Psoas muscle (tissue), 8 donors: ENCODE results near the gene JMJD6. TPM values are rescaled to one million over a fixed set of nuclear protein-coding genes. Genes with fewer than 3 reads are reported as not detected.
A peak's percentile ranks its signal among the peaks of the same experiment; 100 is the strongest.

ENCODE experiments used
- ATAC-seq, 4 donors: fragments of 200-7000 bp; cut with Tn5 transposase; one replicate each; pipeline ENCODE4 v1.9.1; 2020; ENCODE audit warnings: moderate library complexity in 3 of 4, mild to moderate bottlenecking in 2 of 4
- DNase-seq, 2 donors: peaks; one replicate each; pipeline ENCODE4 v3.0.0-alpha.2; 2020
- H3K27ac ChIP-seq: fragments of 200-600 bp; one replicate; pipeline ENCODE4 v1.8.0; 2022
- H3K27me3 ChIP-seq, 3 donors: fragments of 200-600 bp in 1 of 3; one replicate each; pipeline versions ENCODE4 v1.6.1 to v1.8.0; 2013 to 2022; ENCODE audit warnings: low read length in 2 of 3, mild to moderate bottlenecking in 2 of 3, moderate library complexity in 1 of 3; ENCODE audit not compliant: insufficient read depth in 3 of 3
- H3K36me3 ChIP-seq, 2 donors: fragments of 200-600 bp in 1 of 2; one replicate each; pipeline versions ENCODE4 v1.6.1 to v1.8.0; 2013 to 2022; ENCODE audit warnings: low read depth in 1 of 2, mild to moderate bottlenecking in 1 of 2, moderate library complexity in 1 of 2; ENCODE audit not compliant: insufficient read depth in 1 of 2
- H3K4me1 ChIP-seq: fragments of 200-600 bp; one replicate; pipeline ENCODE4 v1.8.0; 2022
- H3K4me3 ChIP-seq: fragments of 200-600 bp; one replicate; pipeline ENCODE4 v1.8.0; 2022; ENCODE audit warnings: mild to moderate bottlenecking
- H3K9me3 ChIP-seq: fragments of 200-600 bp; one replicate; pipeline ENCODE4 v1.8.0; 2022
- WGBS, 3 donors: extraction: QIAGEN DNeasy Blood & Tissue Kit; methylation state at CpG; one replicate each; pipeline versions ENCODE4 v1.1.6 to v1.1.7; 2013; 5-methylcytosine and 5-hydroxymethylcytosine counted together
- intact Hi-C, 2 donors: fragments of 100-400 bp; cut with DNase I; formaldehyde crosslinking; loops; one replicate each; pipeline versions ENCODE4 v1.11.0 to v1.14.2; 2022
- polyA plus RNA-seq, 3 donors: library from polyadenylated mRNA; stranded (reverse); fragments of 200-250 nt; gene quantifications; one replicate each; pipeline ENCODE4 v1.2.3, GENCODE V29; 2013
- total RNA-seq, 4 donors: library from RNA; stranded (reverse); fragmentation: NEBNext Ultra II Directional in 2 of 4; extraction: Animal tissue kit (Norgen Biotek cat#: 25700) in 2 of 4; gene quantifications; one replicate each; pipeline versions ENCODE4 v1.2.1 to v1.2.4, GENCODE V29; 2021 to 2023
- TF ChIP-seq, protein P1 (sequence below): fragments of 200-600 bp; IDR thresholded peaks from one replicate; pipeline ENCODE4 v1.8.0; 2022; ENCODE audit warnings: antibody characterized with exemption
- donor health status: healthy with polysubstance abuse.
- donor health status: DM: no; HTN: no; CAD: no; lungs with moderate emphysema.
- donor health status: Bipolar disorder and iron deficiency.
- donor health status: healthy.
- donor health status: DM: yes; HTN: yes; CAD: no.
- donor health status: DM: no; HTN: no; CAD: no.
- donor health status: DM: no; HTN: no; CAD: no.
- donor health status: DM: yes; HTN: yes; CAD: no.

The JMJD6 gene
- total and polyA plus RNA-seq, 7 donors: 30.8 to 81.9 (median 53.0) TPM

DNA sequence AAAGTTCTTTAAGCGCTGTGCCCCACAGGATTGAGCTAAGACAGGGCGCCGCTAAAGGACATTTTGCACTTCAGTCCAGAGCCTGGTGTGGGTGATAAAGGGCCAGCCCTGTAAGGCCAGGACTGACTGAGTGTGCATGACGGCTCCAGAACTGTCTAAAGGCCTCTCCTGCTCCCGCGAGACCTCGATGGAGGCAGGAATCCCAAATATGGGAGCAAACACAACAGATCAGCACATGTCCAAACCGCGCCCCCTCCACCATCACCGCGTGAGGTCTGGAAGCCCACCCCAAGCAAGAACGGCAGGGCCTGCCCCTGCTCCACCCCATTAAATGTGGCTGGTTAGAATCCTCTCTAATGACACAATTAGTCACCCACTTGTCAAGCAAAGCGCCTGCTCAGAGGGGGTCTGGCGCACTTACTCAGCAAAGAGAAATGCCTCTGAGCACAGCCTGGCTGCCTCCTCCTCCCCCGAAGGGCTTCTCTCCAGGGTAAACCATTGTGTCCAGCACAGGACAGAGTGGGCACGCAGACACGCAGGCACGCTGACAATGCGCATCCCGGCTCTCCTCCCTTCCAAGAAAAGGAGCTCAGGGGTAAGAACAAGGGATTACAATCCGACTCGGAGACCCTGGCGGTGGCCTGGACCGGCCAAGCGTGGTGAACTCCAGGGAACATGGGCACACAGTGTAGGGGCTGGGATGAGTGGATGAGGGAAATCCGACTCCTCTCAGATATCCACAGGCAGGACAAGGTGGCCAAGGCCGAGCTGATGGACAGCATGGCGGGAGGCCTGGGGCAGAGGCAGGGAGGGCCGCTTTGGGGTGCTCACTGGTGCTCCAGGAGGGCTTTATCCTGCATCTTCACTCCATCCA is 17.1 kb downstream of the JMJD6 start:
- intact Hi-C loops: no loop called here
- Histone ChIP-seq H3K9me3 (no peaks in the 10 kb centered on the region), H3K27ac (peak overlapping the region; percentile 85), H3K4me1 (peaks cover 36% of the 10 kb centered on the region), H3K27me3 (no peaks in the 10 kb centered on the region), H3K36me3 (peaks cover 0 to 18% of the 10 kb centered on the region in 2 donors), H3K4me3 (peak overlapping the region; percentile 73)
- TF ChIP-seq, protein P1, sequence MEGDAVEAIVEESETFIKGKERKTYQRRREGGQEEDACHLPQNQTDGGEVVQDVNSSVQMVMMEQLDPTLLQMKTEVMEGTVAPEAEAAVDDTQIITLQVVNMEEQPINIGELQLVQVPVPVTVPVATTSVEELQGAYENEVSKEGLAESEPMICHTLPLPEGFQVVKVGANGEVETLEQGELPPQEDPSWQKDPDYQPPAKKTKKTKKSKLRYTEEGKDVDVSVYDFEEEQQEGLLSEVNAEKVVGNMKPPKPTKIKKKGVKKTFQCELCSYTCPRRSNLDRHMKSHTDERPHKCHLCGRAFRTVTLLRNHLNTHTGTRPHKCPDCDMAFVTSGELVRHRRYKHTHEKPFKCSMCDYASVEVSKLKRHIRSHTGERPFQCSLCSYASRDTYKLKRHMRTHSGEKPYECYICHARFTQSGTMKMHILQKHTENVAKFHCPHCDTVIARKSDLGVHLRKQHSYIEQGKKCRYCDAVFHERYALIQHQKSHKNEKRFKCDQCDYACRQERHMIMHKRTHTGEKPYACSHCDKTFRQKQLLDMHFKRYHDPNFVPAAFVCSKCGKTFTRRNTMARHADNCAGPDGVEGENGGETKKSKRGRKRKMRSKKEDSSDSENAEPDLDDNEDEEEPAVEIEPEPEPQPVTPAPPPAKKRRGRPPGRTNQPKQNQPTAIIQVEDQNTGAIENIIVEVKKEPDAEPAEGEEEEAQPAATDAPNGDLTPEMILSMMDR: no peak
- DNase-seq (peak; percentile 87 to 92), ATAC-seq (peak; percentile 50 to 60 (median 56))
- 39 to 63% (median 45%) methylated on average over 29 of the region's 29 CpGs for WGBS, 3 donors

GRCh38 chr17:76707985-76708807 is 18.2 kb downstream of the JMJD6 start:
- peaks cover 34% of the 10 kb centered on the region for H3K4me1 ChIP-seq
- intact Hi-C loops: no loop called here
- H3K4me3 ChIP-seq: peak overlapping the region; percentile 73
- 31 to 40% (median 39%) methylated on average over 12 to 14 of the region's 14 CpGs for WGBS, 3 donors
- peak in 3 of 4 donors; percentile 22 to 32 (median 28) for ATAC-seq
- no peaks in the 10 kb centered on the region for H3K27me3 ChIP-seq
- DNase-seq: peak; percentile 35 to 64
- peak overlapping the region; percentile 85 for H3K27ac ChIP-seq
- peaks cover 0 to 7% of the 10 kb centered on the region in 2 donors for H3K36me3 ChIP-seq
- no peaks in the 10 kb centered on the region for H3K9me3 ChIP-seq
- TF ChIP-seq, protein P1: peak; percentile 27

- ATAC-seq (no peak), DNase-seq (no peak)
- H3K36me3 ChIP-seq: no peaks in the 10 kb centered on the region
- no peak overlapping the region for H3K27ac ChIP-seq
- TF ChIP-seq, protein P1: no peak
- 91 to 94% (median 94%) methylated on average over 3 of the region's 3 CpGs for WGBS, 3 donors
- no peaks in the 10 kb centered on the region for H3K27me3 ChIP-seq
- intact Hi-C loops: no loop called here
- H3K4me3 ChIP-seq: no peak overlapping the region
- H3K9me3 ChIP-seq: no peaks in the 10 kb centered on the region
- H3K4me1 ChIP-seq: peaks cover 36% of the 10 kb centered on the region
Observed at GRCh38 chr17:76706817-76707216, 19.6 kb downstream of the JMJD6 start.

DNA sequence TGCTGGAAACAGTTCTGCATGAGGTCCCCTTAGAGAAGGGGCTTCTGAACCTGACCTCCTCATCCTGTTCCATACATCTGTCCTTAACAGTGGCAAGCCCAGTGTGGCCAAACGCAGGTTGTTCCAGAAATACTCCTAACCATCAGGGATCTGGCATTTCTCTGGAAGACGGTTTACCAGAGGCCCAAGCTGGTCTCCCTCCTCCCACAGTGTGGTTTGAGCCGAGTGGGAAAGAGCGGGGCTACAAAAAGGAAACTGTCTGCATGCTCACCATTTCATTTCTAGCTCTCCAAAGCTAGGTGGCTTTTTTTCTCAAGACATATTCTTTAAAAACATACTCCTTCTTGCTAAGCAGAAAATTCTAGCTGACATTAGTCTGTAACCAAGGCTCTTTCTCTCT is 21.6 kb downstream of the JMJD6 start:
- TF ChIP-seq, protein P1: no peak
- H3K9me3 ChIP-seq: no peaks in the 10 kb centered on the region
- DNase-seq (no peak), ATAC-seq (no peak)
- 39 to 54% (median 52%) methylated on average over 4 of the region's 4 CpGs for whole genome bisulfite sequencing, 3 donors
- no peaks in the 10 kb centered on the region for H3K36me3 ChIP-seq
- H3K27ac ChIP-seq: peak overlapping the region; percentile 13
- peaks cover 41% of the 10 kb centered on the region for H3K4me1 ChIP-seq
- H3K4me3 ChIP-seq: no peak overlapping the region
- no peaks in the 10 kb centered on the region for H3K27me3 ChIP-seq
- intact Hi-C loops: no loop called here
